ENCODE data around the gene HHEX. TPM values are rescaled to one million over a fixed set of nuclear protein-coding genes. Genes with fewer than 3 reads are reported as not detected.
A peak's percentile ranks its signal among the peaks of the same experiment; 100 is the strongest.

Gene HHEX
- total RNA-seq (2021; fragmentation: NEBNext Ultra II Directional; extraction: Animal tissue kit (Norgen Biotek cat#: 25700)), result 1.5 and 1.7 TPM in 2 replicates
- polyA plus RNA-seq (2011; rRNA removed), result 0.56 and 0.86 TPM in 2 replicates
- polyA plus RNA-seq (2011; cell fraction: cytosol; rRNA removed), result 0.97 TPM
- 0.53 TPM for polyA plus RNA-seq (2011; cell fraction: nucleus; rRNA removed)
- 0.51 to 1.8 TPM (median 1.0 TPM) in 4 replicates for polyA plus RNA-seq (2012, experiment 1 of 2)
- polyA plus RNA-seq (2012, experiment 2 of 2), result 1.2 TPM
- 0.77 TPM for polyA plus RNA-seq (2013, experiment 1 of 2)
- polyA plus RNA-seq (2013, experiment 2 of 2), result 0.81 TPM
- polyA minus RNA-seq (2011; rRNA and poly(A)+ RNA removed), result not detected in 2 replicates
- polyA minus RNA-seq (2011; cell fraction: cytosol; rRNA and poly(A)+ RNA removed), result 0.88 TPM
- polyA minus RNA-seq (2011; cell fraction: nucleus; rRNA and poly(A)+ RNA removed), result not detected
- long read RNA-seq, experiment 1, partial matches to known transcripts, result 0 of 2 reads
- long read RNA-seq, experiment 1, other reads (novel, unspliced or antisense), result 1 of 2 reads
- long read RNA-seq, experiment 2, result 0 reads

- no peak within 1 kb of the TSS for H3K14ac ChIP-seq (ENCODE audit: insufficient read length)
- peak within 1 kb of the TSS; percentile 57; the same call in 1 of the 2 replicates for H4K8ac ChIP-seq (ENCODE audit: extremely low read depth, insufficient read depth, low read length)
- H2BK120ac ChIP-seq (replicated peaks; ENCODE audit: low read depth, low read length), result no peak within 1 kb of the TSS
- FAIRE-seq (no peak), DNase-seq (ENCODE audit: low read depth in 1 of 2, low spot score in 2 of 2) (no peak)
- no peak within 1 kb of the TSS for H3K56ac ChIP-seq (replicated peaks; ENCODE audit: insufficient read length, low read depth, low read length)
- peaks cover 28 to 76% (median 59%) of the 10 kb centered on the region in 4 experiments for H3K27me3 ChIP-seq (replicated peaks in 1 of 4; ENCODE audit: control insufficient read depth in 3 of 4, extremely low read depth in 1 of 4, insufficient read depth in 3 of 4, low read length in 3 of 4)
- H3K4me1 ChIP-seq (replicated peaks in 1 of 4; ENCODE audit: control insufficient read depth in 3 of 4, insufficient read depth in 4 of 4, low read length in 3 of 4), result peaks cover 0 to 9% (median 8%) of the 10 kb centered on the region in 4 experiments; a peak in 6 of 7 replicates
- H3K79me1 ChIP-seq (ENCODE audit: low read depth, low read length), result no peaks in the 10 kb centered on the region
- no peak within 1 kb of the TSS for H3K23ac ChIP-seq (ENCODE audit: insufficient read length)
- H2BK15ac ChIP-seq (ENCODE audit: low read length), result no peak within 1 kb of the TSS
- POLR2A ChIA-PET (ENCODE audit: partially characterized antibody), result interaction anchor here (0.9 to 1.0 kb wide), 2 partner anchors 10 to 116 kb away, joined by 3 to 4 read pairs; partner anchors contain the start of gene IDE
- no peak within 1 kb of the TSS for H3K27ac ChIP-seq (ENCODE audit: low read depth, low read length)
- peak within 1 kb of the TSS; percentile 41; the same call in 1 of the 2 replicates for H3K18ac ChIP-seq (ENCODE audit: extremely low read depth, low read length)
- H3K4ac ChIP-seq (replicated peaks; ENCODE audit: insufficient read length, low read depth, low read length), result no peak within 1 kb of the TSS
- H2BK5ac ChIP-seq (ENCODE audit: low read depth, low read length), result peak within 1 kb of the TSS; percentile 48; the same call in 1 of the 2 replicates
- peaks cover 18% of the 10 kb centered on the region for H3K23me2 ChIP-seq (ENCODE audit: low read depth, low read length)
- no peak within 1 kb of the TSS for H2BK20ac ChIP-seq (ENCODE audit: low read length)
- peak within 1 kb of the TSS; percentile 70; the same call in 1 of the 2 replicates for H2AFZ ChIP-seq (ENCODE audit: low read length)
- H4K5ac ChIP-seq (ENCODE audit: insufficient read length, low read depth, low read length), result no peak within 1 kb of the TSS
- peaks cover 0 to 7% (median 0%) of the 10 kb centered on the region in 4 experiments; a peak in 1 of 8 replicates for H3K36me3 ChIP-seq (ENCODE audit: control insufficient read depth in 2 of 4, insufficient read depth in 4 of 4, low read length in 3 of 4)
- H3K79me2 ChIP-seq (ENCODE audit: control insufficient read depth in 1 of 2, insufficient read depth in 2 of 2, low read length in 2 of 2), result no peaks in the 10 kb centered on the region
- CTCF ChIA-PET (ENCODE audit: partially characterized antibody), result interaction anchor here (0.8 kb wide), 1 partner anchor 192 kb away, joined by 3 read pairs; no protein-coding TSS in a partner anchor
- peaks cover 0 to 4% of the 10 kb centered on the region in 2 experiments for H4K20me1 ChIP-seq (replicated peaks in 1 of 2; ENCODE audit: control insufficient read depth in 1 of 2, insufficient read depth in 2 of 2, low read length in 2 of 2)
- H2BK12ac ChIP-seq (ENCODE audit: low read depth, low read length), result peak within 1 kb of the TSS; percentile 46; the same call in 1 of the 2 replicates
- H3K9ac ChIP-seq (replicated peaks in 1 of 4; ENCODE audit: extremely low read depth in 1 of 4, low read depth in 3 of 4, low read length in 3 of 4), result no peak within 1 kb of the TSS
- TF ChIP-seq KDM4A (IDR thresholded peaks at IDR 0.05; ENCODE audit: low read depth, low read length, severe bottlenecking) (peak; percentile 1), HDAC6 (IDR thresholded peaks at IDR 0.05; ENCODE audit: low read depth, low read length) (no peak)
- WGBS, 2 experiments (ENCODE audit: extremely low coverage in 1 of 2, insufficient coverage in 1 of 2, insufficient read length in 1 of 2, insufficient replicate concordance in 2 of 2, low coverage in 1 of 2, low lambda C conversion rate in 2 of 2, missing lambda C conversion rate in 1 of 2), result 1% methylated on average over 19 of the region's 79 CpGs; no CpG with 5 or more reads in 1 of the 2 experiments
- H3K9me3 ChIP-seq (ENCODE audit: insufficient read depth in 2 of 2, low read depth in 1 of 2, low read length in 1 of 2), result no peaks in the 10 kb centered on the region
- H3K4me3 ChIP-seq (ENCODE audit: extremely low read depth in 1 of 4, insufficient read depth in 2 of 4, low read depth in 3 of 4, low read length in 4 of 4), result peak within 1 kb of the TSS; percentile 37 to 68 (median 57)
- H3K4me2 ChIP-seq (ENCODE audit: insufficient read depth in 1 of 2, low read depth in 2 of 2, low read length in 2 of 2), result peak within 1 kb of the TSS; percentile 79 to 96
- H4K91ac ChIP-seq (replicated peaks; ENCODE audit: insufficient read length, low read length), result no peak within 1 kb of the TSS
- H2AK5ac ChIP-seq (ENCODE audit: low read depth, low read length), result no peak within 1 kb of the TSS
Observed at GRCh38 chr10:92689663-92690210, at the start of gene HHEX. TSS of gene HHEX (plus strand) at chr10:92689955. CDS start at chr10:92689987, 32 bp downstream.

All from H1 (cell line).